ENCODE data around the gene GRID1. TPM values are rescaled to one million over a fixed set of nuclear protein-coding genes. Genes with fewer than 3 reads are reported as not detected.

The GRID1 gene
- total RNA-seq, 1 experiment from 2014 or later, result 0.07 TPM

GRCh38 chr10:86375204-86375603 lies 8.6 kb upstream of the GRID1 start:
- Histone ChIP-seq H4K20me1 (ENCODE audit: insufficient read depth, low read depth, low read length) (no peaks in the 10 kb centered on the region; the same call in 1 of the 2 replicates), H3K9me3 (ENCODE audit: low read length) (no peaks in the 10 kb centered on the region), H3K4me1 (ENCODE audit: low read length) (no peaks in the 10 kb centered on the region), H3K9ac (ENCODE audit: low read length) (no peak overlapping the region), H3K79me2 (ENCODE audit: low read length) (no peaks in the 10 kb centered on the region), H3K4me3 (ENCODE audit: low read length) (no peak overlapping the region), H3K27me3 (ENCODE audit: low read length) (no peaks in the 10 kb centered on the region), H3K9me2 (replicated peaks; ENCODE audit: insufficient read depth, low read length) (no peaks in the 10 kb centered on the region), H2AFZ (ENCODE audit: low read length) (no peak overlapping the region), H3K27ac (ENCODE audit: low read length) (no peak overlapping the region), H3K36me3 (ENCODE audit: insufficient read depth, low read length) (no peaks in the 10 kb centered on the region), H3K4me2 (ENCODE audit: low read depth, low read length, poor library complexity, severe bottlenecking) (no peak overlapping the region)
- DNase-seq, result no peak

- Histone ChIP-seq H2AFZ (ENCODE audit: low read length) (no peak overlapping the region), H3K4me3 (ENCODE audit: low read length) (no peak overlapping the region), H3K27ac (ENCODE audit: low read length) (no peak overlapping the region), H3K9me3 (ENCODE audit: low read length) (no peaks in the 10 kb centered on the region), H3K9ac (ENCODE audit: low read length) (no peak overlapping the region), H3K9me2 (replicated peaks; ENCODE audit: insufficient read depth, low read length) (no peaks in the 10 kb centered on the region), H3K36me3 (ENCODE audit: insufficient read depth, low read length) (no peaks in the 10 kb centered on the region), H3K27me3 (ENCODE audit: low read length) (no peaks in the 10 kb centered on the region), H4K20me1 (ENCODE audit: insufficient read depth, low read depth, low read length) (no peaks in the 10 kb centered on the region; the same call in 1 of the 2 replicates), H3K4me2 (ENCODE audit: low read depth, low read length, poor library complexity, severe bottlenecking) (no peak overlapping the region), H3K79me2 (ENCODE audit: low read length) (no peaks in the 10 kb centered on the region), H3K4me1 (ENCODE audit: low read length) (no peaks in the 10 kb centered on the region)
- no peak for DNase-seq
These were observed 8.1 kb upstream of the GRID1 start for GRCh38 chr10:86374664-86375063.

- Histone ChIP-seq H3K27me3 (ENCODE audit: low read length) (no peaks in the 10 kb centered on the region), H3K27ac (ENCODE audit: low read length) (no peak overlapping the region), H3K4me2 (ENCODE audit: low read depth, low read length, poor library complexity, severe bottlenecking) (no peak overlapping the region)
These were observed 7.2 kb upstream of the GRID1 start for GRCh38 chr10:86373828-86374227.

DNA sequence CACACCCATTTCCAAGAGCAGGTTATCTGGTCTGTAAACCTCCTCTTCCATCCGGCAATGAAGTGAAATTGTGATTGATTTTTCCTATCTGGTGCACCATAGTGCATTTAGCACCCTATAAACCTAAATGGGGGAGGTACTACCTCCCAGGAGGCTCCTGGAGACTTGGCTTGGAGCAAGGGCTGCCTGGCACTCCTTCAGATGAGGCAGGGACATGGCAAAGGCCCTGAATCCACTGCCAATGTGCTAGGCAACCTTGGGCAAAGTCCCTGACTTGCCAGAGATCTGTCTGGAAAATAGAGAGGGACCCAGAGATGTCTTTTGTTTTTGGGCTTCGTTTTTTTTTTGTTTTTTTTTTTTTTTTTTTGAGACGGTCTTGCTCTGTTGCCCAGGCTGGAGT lies 6.7 kb upstream of the GRID1 start:
- no peaks in the 10 kb centered on the region for H3K9me3 ChIP-seq (ENCODE audit: low read length)
- no peaks in the 10 kb centered on the region for H3K36me3 ChIP-seq (ENCODE audit: insufficient read depth, low read length)
- no peak overlapping the region for H2AFZ ChIP-seq (ENCODE audit: low read length)
- no peaks in the 10 kb centered on the region for H3K4me1 ChIP-seq (ENCODE audit: low read length)
- no peaks in the 10 kb centered on the region; the same call in 1 of the 2 replicates for H4K20me1 ChIP-seq (ENCODE audit: insufficient read depth, low read depth, low read length)
- H3K79me2 ChIP-seq (ENCODE audit: low read length), result no peaks in the 10 kb centered on the region
- H3K9me2 ChIP-seq (replicated peaks; ENCODE audit: insufficient read depth, low read length), result no peaks in the 10 kb centered on the region
- H3K9ac ChIP-seq (ENCODE audit: low read length), result no peak overlapping the region
- no peak for DNase-seq
- H3K4me2 ChIP-seq (ENCODE audit: low read depth, low read length, poor library complexity, severe bottlenecking), result no peak overlapping the region
- H3K27ac ChIP-seq (ENCODE audit: low read length), result no peak overlapping the region
- H3K27me3 ChIP-seq (ENCODE audit: low read length), result no peaks in the 10 kb centered on the region
- no peak overlapping the region for H3K4me3 ChIP-seq (ENCODE audit: low read length)

More at GRCh38 chr10:86373828-86374227, 7.2 kb upstream of the GRID1 start:
- Histone ChIP-seq H3K9ac (ENCODE audit: low read length) (no peak overlapping the region), H3K79me2 (ENCODE audit: low read length) (no peaks in the 10 kb centered on the region), H3K9me3 (ENCODE audit: low read length) (no peaks in the 10 kb centered on the region), H3K4me3 (ENCODE audit: low read length) (no peak overlapping the region), H4K20me1 (ENCODE audit: insufficient read depth, low read depth, low read length) (no peaks in the 10 kb centered on the region; the same call in 1 of the 2 replicates), H3K36me3 (ENCODE audit: insufficient read depth, low read length) (no peaks in the 10 kb centered on the region), H2AFZ (ENCODE audit: low read length) (no peak overlapping the region), H3K9me2 (replicated peaks; ENCODE audit: insufficient read depth, low read length) (no peaks in the 10 kb centered on the region), H3K4me1 (ENCODE audit: low read length) (no peaks in the 10 kb centered on the region)
- DNase-seq, result no peak

GRCh38 chr10:86372784-86373239 lies 6.2 kb upstream of the GRID1 start:
- Histone ChIP-seq H3K9ac (ENCODE audit: low read length) (no peak overlapping the region), H3K9me3 (ENCODE audit: low read length) (no peaks in the 10 kb centered on the region), H4K20me1 (ENCODE audit: insufficient read depth, low read depth, low read length) (no peaks in the 10 kb centered on the region; the same call in 1 of the 2 replicates), H3K4me3 (ENCODE audit: low read length) (no peak overlapping the region), H3K4me2 (ENCODE audit: low read depth, low read length, poor library complexity, severe bottlenecking) (no peak overlapping the region), H2AFZ (ENCODE audit: low read length) (no peak overlapping the region), H3K4me1 (ENCODE audit: low read length) (no peaks in the 10 kb centered on the region), H3K9me2 (replicated peaks; ENCODE audit: insufficient read depth, low read length) (no peaks in the 10 kb centered on the region), H3K36me3 (ENCODE audit: insufficient read depth, low read length) (no peaks in the 10 kb centered on the region), H3K27me3 (ENCODE audit: low read length) (no peaks in the 10 kb centered on the region), H3K27ac (ENCODE audit: low read length) (no peak overlapping the region), H3K79me2 (ENCODE audit: low read length) (no peaks in the 10 kb centered on the region)
- no peak for DNase-seq

- Histone ChIP-seq H2AFZ (ENCODE audit: low read length) (no peak overlapping the region), H3K9me2 (replicated peaks; ENCODE audit: insufficient read depth, low read length) (no peaks in the 10 kb centered on the region), H3K27me3 (ENCODE audit: low read length) (no peaks in the 10 kb centered on the region), H3K27ac (ENCODE audit: low read length) (no peak overlapping the region), H4K20me1 (ENCODE audit: insufficient read depth, low read depth, low read length) (no peaks in the 10 kb centered on the region; the same call in 1 of the 2 replicates), H3K4me3 (ENCODE audit: low read length) (no peak overlapping the region), H3K4me2 (ENCODE audit: low read depth, low read length, poor library complexity, severe bottlenecking) (no peak overlapping the region), H3K4me1 (ENCODE audit: low read length) (no peaks in the 10 kb centered on the region), H3K79me2 (ENCODE audit: low read length) (no peaks in the 10 kb centered on the region), H3K9me3 (ENCODE audit: low read length) (no peaks in the 10 kb centered on the region), H3K36me3 (ENCODE audit: insufficient read depth, low read length) (no peaks in the 10 kb centered on the region), H3K9ac (ENCODE audit: low read length) (no peak overlapping the region)
- no peak for DNase-seq
These were observed 5.7 kb upstream of the GRID1 start for GRCh38 chr10:86372119-86372783.

DNA sequence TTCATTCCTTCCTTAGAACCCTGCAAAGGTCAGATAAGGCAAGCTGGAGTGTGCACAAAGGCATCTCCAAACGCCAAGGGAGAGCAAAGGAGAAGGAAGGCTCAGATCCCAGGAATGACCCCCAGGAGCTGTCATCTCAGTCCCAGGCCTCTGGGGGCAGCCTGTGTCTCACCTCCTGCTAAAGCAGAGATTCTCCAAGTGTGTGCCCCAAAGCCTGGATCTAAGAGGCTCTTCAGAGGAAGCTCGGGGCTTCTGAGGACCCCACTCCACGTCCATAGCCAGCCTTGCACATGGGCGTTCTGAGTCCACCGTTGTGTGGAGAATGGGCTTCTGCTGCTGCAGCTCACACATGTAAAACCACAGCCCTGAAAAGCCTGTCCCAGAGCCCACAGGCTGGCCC lies 5.1 kb upstream of the GRID1 start:
- no peaks in the 10 kb centered on the region for H3K9me2 ChIP-seq (replicated peaks; ENCODE audit: insufficient read depth, low read length)
- H3K4me2 ChIP-seq (ENCODE audit: low read depth, low read length, poor library complexity, severe bottlenecking), result no peak overlapping the region
- H3K9me3 ChIP-seq (ENCODE audit: low read length), result no peaks in the 10 kb centered on the region
- H3K79me2 ChIP-seq (ENCODE audit: low read length), result no peaks in the 10 kb centered on the region
- H4K20me1 ChIP-seq (ENCODE audit: insufficient read depth, low read depth, low read length), result no peaks in the 10 kb centered on the region; the same call in 1 of the 2 replicates
- H2AFZ ChIP-seq (ENCODE audit: low read length), result no peak overlapping the region
- H3K4me3 ChIP-seq (ENCODE audit: low read length), result no peak overlapping the region
- H3K9ac ChIP-seq (ENCODE audit: low read length), result no peak overlapping the region
- H3K27me3 ChIP-seq (ENCODE audit: low read length), result no peaks in the 10 kb centered on the region
- no peaks in the 10 kb centered on the region for H3K4me1 ChIP-seq (ENCODE audit: low read length)
- no peak overlapping the region for H3K27ac ChIP-seq (ENCODE audit: low read length)
- no peaks in the 10 kb centered on the region for H3K36me3 ChIP-seq (ENCODE audit: insufficient read depth, low read length)
- DNase-seq, result no peak

DNA sequence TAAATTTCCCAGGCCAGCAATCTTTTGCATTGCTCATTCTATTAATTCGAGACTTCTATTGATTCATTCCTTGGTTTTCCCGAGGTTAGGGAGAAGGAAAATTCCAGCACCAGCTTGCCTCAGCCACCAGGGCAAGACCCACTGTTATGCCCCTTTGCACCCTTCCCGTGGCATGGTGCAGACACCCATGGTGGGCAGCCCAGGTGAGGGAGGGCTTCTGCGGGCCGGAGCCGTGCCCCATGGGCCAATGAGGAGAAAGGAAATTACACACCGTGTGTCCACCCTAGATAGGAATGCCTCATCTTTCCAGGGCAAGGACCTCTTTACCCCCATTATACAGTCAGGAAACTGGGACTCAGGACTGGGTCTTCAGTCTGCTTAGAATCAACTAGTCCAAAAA lies 4.5 kb upstream of the GRID1 start:
- Histone ChIP-seq H4K20me1 (ENCODE audit: insufficient read depth, low read depth, low read length) (no peaks in the 10 kb centered on the region; the same call in 1 of the 2 replicates), H3K9me2 (replicated peaks; ENCODE audit: insufficient read depth, low read length) (no peaks in the 10 kb centered on the region), H3K36me3 (ENCODE audit: insufficient read depth, low read length) (no peaks in the 10 kb centered on the region), H3K27me3 (ENCODE audit: low read length) (no peaks in the 10 kb centered on the region), H3K79me2 (ENCODE audit: low read length) (no peaks in the 10 kb centered on the region), H3K9me3 (ENCODE audit: low read length) (no peaks in the 10 kb centered on the region), H3K4me3 (ENCODE audit: low read length) (no peak overlapping the region), H3K4me2 (ENCODE audit: low read depth, low read length, poor library complexity, severe bottlenecking) (no peak overlapping the region), H3K4me1 (ENCODE audit: low read length) (no peaks in the 10 kb centered on the region), H2AFZ (ENCODE audit: low read length) (no peak overlapping the region), H3K27ac (ENCODE audit: low read length) (no peak overlapping the region), H3K9ac (ENCODE audit: low read length) (no peak overlapping the region)
- DNase-seq, result no peak

Data from Karpas-422 (cell line).